ENCODE data around the gene PZP. TPM values are rescaled to one million over a fixed set of nuclear protein-coding genes. Genes with fewer than 3 reads are reported as not detected.
A peak's percentile ranks its signal among the peaks of the same experiment; 100 is the strongest.

PZP gene
- total and polyA plus RNA-seq, 2 of the 13 experiments (the other 11 are each of a cell fraction or from before 2014, with no cell fraction given) = 0.07 to 0.89 TPM

DNA sequence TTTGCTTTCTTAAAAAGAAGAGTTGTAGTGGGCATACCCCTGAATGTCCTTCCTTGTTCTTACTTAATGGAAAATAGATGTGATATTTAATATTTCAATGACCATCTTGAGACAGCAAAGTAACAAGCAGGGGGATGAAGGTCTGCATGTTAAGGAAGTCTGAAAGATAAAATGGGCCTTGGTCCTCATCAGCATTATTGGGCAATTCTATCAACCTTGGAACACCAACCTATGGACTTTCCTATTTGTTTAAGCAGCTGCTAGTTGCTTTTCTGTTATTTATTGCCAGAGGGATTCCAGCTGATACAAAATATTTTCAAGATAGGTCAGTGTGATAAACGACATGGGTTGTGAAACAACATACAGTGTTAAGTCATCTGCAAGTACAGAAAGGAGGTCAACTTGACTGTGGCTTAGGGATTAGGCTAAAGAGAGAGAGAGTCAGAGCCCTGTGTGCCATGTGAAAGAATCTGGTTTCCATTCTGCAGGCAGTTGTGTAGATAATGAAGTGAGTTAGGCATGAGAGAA, 76.1 kb downstream of the PZP start (continued):
- peak; percentile 91 for TF ChIP-seq ZNF414 (CRISPR knock-in tag; IDR thresholded peaks at IDR 0.05)
- no peak for TF ChIP-seq NBN (conservative IDR thresholded peaks at IDR 0.05)
- TF ChIP-seq ISL2 (CRISPR knock-in tag; IDR thresholded peaks at IDR 0.05) = peak; percentile 98
- TF ChIP-seq STAG1 (CRISPR knock-in tag; IDR thresholded peaks at IDR 0.05) = peak; percentile 45
- peak; percentile 85 for TF ChIP-seq ZMYM4 (CRISPR knock-in tag; IDR thresholded peaks at IDR 0.05)
- peak in 1 of 2 experiments; percentile 46; a peak in 1 of 4 replicates for TF ChIP-seq POLR2A (IDR thresholded peaks at IDR 0.05; ENCODE audit: insufficient read depth in 1 of 2, low read depth in 2 of 2, low read length in 2 of 2)
- TF ChIP-seq, protein P1, sequence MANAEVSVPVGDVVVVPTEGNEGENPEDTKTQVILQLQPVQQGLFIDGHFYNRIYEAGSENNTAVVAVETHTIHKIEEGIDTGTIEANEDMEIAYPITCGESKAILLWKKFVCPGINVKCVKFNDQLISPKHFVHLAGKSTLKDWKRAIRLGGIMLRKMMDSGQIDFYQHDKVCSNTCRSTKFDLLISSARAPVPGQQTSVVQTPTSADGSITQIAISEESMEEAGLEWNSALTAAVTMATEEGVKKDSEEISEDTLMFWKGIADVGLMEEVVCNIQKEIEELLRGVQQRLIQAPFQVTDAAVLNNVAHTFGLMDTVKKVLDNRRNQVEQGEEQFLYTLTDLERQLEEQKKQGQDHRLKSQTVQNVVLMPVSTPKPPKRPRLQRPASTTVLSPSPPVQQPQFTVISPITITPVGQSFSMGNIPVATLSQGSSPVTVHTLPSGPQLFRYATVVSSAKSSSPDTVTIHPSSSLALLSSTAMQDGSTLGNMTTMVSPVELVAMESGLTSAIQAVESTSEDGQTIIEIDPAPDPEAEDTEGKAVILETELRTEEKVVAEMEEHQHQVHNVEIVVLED (CRISPR knock-in tag; IDR thresholded peaks at IDR 0.05; ENCODE audit: borderline replicate concordance) = peak; percentile 49; the same call in 1 of the 2 replicates
- peak; percentile 36; the same call in 1 of the 2 replicates for TF ChIP-seq ZFX (CRISPR knock-in tag; IDR thresholded peaks at IDR 0.05; ENCODE audit: low read depth)
- TF ChIP-seq REXO4 (CRISPR knock-in tag; IDR thresholded peaks at IDR 0.05; ENCODE audit: borderline replicate concordance) = no peak
- TF ChIP-seq, protein P2, sequence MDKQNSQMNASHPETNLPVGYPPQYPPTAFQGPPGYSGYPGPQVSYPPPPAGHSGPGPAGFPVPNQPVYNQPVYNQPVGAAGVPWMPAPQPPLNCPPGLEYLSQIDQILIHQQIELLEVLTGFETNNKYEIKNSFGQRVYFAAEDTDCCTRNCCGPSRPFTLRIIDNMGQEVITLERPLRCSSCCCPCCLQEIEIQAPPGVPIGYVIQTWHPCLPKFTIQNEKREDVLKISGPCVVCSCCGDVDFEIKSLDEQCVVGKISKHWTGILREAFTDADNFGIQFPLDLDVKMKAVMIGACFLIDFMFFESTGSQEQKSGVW (CRISPR knock-in tag; IDR thresholded peaks at IDR 0.05; ENCODE audit: borderline replicate concordance) = no peak
- peak; percentile 99 for TF ChIP-seq MED13 (CRISPR knock-in tag; IDR thresholded peaks at IDR 0.05)
- TF ChIP-seq PHF21A (CRISPR knock-in tag; IDR thresholded peaks at IDR 0.05) = peak; percentile 97
- no peak for TF ChIP-seq NPAS2 (CRISPR knock-in tag; IDR thresholded peaks at IDR 0.05; ENCODE audit: borderline replicate concordance)
- TF ChIP-seq, protein P3, sequence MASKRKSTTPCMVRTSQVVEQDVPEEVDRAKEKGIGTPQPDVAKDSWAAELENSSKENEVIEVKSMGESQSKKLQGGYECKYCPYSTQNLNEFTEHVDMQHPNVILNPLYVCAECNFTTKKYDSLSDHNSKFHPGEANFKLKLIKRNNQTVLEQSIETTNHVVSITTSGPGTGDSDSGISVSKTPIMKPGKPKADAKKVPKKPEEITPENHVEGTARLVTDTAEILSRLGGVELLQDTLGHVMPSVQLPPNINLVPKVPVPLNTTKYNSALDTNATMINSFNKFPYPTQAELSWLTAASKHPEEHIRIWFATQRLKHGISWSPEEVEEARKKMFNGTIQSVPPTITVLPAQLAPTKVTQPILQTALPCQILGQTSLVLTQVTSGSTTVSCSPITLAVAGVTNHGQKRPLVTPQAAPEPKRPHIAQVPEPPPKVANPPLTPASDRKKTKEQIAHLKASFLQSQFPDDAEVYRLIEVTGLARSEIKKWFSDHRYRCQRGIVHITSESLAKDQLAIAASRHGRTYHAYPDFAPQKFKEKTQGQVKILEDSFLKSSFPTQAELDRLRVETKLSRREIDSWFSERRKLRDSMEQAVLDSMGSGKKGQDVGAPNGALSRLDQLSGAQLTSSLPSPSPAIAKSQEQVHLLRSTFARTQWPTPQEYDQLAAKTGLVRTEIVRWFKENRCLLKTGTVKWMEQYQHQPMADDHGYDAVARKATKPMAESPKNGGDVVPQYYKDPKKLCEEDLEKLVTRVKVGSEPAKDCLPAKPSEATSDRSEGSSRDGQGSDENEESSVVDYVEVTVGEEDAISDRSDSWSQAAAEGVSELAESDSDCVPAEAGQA (IDR thresholded peaks at IDR 0.05; ENCODE audit: low read depth) = 0 out of 2 replicates have a peak, but pooled peaks have one; percentile 32
- TF ChIP-seq, protein P3 (CRISPR knock-in tag; IDR thresholded peaks at IDR 0.05; ENCODE audit: borderline replicate concordance) = no peak; the same call in 1 of the 2 replicates
- peak; percentile 86 for TF ChIP-seq ZNF331 (CRISPR knock-in tag; IDR thresholded peaks at IDR 0.05)
- TF ChIP-seq SALL2 (CRISPR knock-in tag; IDR thresholded peaks at IDR 0.05) = peak; percentile 53; the same call in 1 of the 2 replicates
- TF ChIP-seq ZBTB21 (CRISPR knock-in tag; IDR thresholded peaks at IDR 0.05) = peak; percentile 72
- TF ChIP-seq ZNF879 (CRISPR knock-in tag; IDR thresholded peaks at IDR 0.05) = no peak
